Inflammatory macrophage treated with lipopolysaccharide for 1 hour (primary cell): ENCODE results near the gene ADGRF3.
A peak's percentile ranks its signal among the peaks of the same experiment; 100 is the strongest.
"Not testable (repeated sequence)": the region's sequence is repeated elsewhere in the genome, so short reads cannot be mapped to it uniquely, and the experiment has no call there.

Experiments used
- DNase-seq, 2 donors: peaks; one replicate each; pipeline ENCODE4 v3.0.0-alpha.2; 2020 to 2022

The ADGRF3 gene, protein sequence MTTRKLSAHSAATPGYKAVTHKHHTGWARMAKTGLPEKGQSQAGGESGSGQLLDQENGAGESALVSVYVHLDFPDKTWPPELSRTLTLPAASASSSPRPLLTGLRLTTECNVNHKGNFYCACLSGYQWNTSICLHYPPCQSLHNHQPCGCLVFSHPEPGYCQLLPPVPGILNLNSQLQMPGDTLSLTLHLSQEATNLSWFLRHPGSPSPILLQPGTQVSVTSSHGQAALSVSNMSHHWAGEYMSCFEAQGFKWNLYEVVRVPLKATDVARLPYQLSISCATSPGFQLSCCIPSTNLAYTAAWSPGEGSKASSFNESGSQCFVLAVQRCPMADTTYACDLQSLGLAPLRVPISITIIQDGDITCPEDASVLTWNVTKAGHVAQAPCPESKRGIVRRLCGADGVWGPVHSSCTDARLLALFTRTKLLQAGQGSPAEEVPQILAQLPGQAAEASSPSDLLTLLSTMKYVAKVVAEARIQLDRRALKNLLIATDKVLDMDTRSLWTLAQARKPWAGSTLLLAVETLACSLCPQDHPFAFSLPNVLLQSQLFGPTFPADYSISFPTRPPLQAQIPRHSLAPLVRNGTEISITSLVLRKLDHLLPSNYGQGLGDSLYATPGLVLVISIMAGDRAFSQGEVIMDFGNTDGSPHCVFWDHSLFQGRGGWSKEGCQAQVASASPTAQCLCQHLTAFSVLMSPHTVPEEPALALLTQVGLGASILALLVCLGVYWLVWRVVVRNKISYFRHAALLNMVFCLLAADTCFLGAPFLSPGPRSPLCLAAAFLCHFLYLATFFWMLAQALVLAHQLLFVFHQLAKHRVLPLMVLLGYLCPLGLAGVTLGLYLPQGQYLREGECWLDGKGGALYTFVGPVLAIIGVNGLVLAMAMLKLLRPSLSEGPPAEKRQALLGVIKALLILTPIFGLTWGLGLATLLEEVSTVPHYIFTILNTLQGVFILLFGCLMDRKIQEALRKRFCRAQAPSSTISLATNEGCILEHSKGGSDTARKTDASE

DNA sequence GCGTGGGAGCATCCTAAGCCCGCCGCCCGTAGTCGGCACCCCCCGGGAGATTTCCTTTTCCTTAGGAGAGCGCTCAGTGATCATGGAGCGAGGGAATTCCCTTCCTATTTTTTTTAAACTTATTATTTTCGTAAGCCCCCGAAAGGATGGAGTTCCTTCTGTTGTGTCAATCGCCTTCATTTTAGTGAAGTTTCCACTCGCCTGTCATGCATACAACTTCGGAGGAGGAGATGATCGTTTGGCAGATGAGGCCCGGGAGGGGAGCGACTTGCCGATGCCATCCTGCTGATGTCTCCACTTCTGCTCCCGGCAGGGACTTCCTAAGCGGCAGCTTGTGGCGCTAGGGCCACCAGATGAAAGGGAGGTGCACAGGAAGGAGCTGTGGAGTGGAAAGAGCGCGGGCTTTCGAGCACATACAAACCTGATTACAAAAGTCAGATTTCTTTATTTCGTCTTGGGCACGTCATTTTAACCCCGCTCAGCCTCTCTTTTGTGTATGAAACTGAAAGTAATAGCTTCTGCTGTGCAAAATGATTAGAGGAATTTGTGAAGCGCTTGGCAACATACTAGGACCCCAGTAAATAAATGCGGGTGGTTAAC, at the start of gene ADGRF3:
Gene ADGRF3 (minus strand): TSS at position 336 of the 600 bp plus-strand sequence. CDS start 555 bp downstream, outside the sequence.
- peak; percentile 60 to 67 for DNase-seq

DNA sequence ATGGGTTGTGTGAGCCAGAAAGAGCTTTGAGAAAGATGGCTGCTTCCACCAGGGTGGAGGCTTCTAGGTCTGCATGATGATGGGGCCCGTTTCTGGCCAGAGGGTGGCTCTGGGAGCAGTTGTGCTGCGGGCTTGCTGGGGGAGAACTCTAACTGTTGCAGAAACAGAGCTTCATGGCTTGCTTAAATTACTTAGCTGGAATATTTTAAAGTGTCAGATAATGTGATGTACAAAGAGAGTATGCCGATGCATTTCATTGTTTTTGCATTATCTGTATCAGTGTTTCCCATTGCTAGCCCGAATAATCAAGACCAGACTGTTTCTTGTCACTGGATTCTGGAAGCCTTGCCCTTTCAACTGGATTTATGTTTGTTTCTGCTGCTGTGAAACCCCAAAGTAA, 48.8 kb upstream of the ADGRF3 start:
- DNase-seq, result no peak

DNA sequence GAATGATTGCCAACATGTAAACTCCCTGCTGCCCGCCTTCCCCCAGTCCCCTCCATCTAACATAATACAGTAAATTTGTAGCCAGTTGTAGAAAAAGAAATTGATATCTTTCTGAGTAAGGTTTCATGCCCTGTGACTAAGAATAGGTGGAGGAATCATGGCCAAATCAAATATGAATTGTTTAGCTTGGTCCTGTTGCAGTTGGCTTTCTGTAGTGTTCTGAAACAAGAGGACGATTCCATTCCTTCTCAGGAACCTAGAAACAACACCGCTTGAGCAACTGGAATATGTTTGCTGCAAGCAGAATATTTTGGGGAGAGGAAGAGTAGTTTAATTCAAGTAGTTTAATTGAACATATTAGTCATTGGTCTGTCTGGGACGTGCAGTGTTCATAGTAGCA, 48.1 kb upstream of the ADGRF3 start:
- DNase-seq, result no peak

DNA sequence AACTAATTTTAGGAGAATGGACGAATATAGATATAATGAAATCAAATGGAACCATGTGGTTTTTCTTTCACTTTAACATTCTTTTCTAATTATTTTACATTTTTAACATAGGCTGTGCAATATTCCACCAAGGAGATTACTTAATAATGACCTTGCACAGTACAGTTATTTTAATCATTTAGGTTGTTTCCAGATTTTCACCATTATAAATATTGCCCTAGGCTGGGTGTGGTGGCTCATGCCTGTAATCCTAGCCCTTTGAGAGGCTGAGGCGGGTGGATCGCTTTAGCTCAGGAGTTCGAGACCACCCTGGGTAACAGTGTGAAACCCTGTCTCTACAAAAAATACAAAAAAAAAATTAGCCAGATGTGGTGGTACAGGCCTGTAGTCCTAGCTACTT, 40.6 kb upstream of the ADGRF3 start:
- DNase-seq, result no peak

DNA sequence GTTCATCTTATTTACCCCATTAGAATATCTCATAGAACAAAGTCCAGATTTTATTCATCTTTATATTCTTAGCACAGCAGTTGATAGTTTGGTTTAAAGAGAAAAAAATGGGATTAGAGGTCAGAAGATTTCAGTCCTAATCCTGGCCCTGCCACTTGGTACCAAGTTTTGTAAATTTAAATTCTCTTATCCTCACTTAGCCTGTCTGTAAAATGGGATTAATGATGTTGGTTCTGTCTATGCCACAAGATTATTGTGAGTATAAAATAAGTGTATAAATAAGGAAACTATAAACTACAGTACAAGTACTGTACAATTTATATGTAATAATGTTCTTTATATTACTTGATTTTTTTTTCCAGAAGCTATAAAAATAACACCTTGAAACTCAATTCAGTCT, 38.0 kb upstream of the ADGRF3 start:
- DNase-seq, result no peak

DNA sequence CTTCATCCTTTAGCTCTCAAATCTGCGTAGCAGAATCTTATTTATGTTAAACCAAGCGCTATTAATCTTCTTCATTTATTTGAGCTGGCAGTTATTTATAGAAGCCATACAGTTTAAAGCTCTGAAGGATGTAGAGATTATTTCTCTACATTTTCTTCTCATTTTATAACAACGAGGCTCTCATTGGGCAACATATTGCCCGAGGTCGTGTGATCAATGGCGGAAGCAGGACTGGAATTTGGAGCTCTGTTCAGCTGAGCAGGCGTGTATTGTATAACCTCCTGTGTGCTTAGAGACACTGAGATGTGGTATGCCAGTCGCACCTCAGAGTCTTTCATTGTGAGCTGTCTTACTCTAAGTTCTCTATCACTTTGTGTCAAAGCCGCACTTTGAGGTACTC, 37.6 kb upstream of the ADGRF3 start:
- DNase-seq, result no peak

DNA sequence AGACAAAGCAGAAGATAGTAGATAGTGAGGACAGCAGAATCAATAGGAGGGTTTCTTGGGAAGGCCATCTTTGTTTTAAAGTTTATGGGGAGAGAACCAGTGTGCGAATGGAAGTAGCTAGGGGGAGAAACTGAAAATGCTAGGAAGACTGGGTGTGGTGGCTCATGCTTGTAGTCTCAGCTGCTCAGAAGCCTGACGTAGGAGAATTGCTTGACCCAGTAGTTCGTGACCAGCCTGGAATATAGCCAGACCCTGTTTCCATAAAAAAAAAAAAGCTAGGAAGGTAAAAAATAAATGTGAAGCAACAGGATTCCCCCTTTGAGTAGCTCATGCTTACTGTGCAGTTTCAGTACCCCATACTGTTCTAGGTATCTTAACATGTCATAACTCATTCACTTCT, 36.0 kb upstream of the ADGRF3 start:
- DNase-seq, result no peak

DNA sequence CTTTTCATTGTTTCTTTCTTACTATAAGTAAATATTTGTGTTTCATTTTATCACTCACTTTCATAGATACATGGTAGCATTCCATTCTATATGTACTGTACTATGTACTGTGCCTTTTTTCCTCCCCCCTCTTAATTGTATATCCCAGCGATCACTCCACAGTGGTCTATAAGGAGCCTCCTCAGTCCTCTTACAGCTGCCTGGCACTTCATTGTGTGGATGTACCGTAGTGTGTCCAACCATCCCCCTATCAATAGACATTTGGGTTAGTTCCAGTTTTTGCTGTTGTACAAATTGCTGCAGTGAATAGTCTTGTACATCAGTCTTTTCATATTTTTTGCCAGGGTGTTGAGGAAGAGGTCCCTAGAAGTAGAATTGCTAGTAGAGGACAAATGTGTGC, 33.7 kb upstream of the ADGRF3 start:
- no peak for DNase-seq

DNA sequence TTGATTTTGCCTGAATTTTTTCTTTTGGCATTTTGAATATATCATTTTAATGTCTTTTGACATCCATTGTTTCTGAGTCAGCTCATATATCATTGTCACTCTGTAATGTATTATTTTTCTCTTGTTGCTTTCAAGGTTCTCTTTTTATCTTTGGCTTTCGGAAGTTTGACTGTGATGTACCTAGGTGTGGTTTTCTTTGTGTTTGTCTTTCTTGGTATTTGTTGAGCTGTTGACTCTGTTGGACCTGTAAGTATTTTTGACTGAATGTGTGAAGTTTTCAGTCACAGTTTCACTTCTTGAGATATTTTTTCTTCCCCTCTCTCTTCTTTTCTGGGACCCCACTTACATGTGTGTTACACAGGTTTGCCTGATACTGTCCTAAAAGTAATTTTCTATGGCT, 30.2 kb upstream of the ADGRF3 start:
- no peak for DNase-seq

DNA sequence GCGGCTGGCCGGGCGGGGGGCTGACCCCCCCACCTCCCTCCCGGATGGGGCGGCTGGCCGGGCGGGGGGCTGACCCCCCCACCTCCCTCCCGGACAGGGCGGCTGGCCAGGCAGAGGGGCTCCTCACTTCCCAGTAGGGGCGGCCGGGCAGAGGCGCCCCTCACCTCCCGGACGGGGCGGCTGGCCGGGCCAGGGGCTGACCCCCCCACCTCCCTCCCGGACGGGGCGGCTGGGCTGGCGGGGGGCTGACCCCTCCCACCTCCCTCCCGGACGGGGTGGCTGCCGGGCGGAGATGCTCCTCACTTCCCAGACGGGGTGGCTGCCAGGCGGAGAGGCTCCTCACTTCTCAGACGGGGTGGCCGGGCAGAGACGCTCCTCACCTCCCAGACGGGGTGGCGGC, 24.3 kb upstream of the ADGRF3 start:
- not testable (repeated sequence) for DNase-seq

DNA sequence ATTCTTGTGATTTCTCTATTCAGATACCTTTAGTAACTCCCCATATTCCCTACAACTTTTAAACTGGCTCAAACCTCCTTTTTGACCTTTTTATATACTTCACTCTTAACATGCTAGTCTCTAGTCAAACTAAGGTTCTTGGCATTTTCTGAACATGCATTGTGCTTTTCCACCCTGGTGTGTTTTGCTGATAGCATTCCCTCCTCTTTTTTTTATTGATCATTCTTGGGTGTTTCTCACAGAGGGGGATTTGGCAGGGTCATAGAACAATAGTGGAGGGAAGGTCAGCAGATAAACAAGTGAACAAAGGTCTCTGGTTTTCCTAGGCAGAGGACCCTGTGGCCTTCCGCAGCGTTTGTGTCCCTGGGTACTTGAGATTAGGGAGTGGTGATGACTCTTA, 23.1 kb upstream of the ADGRF3 start:
- DNase-seq, result not testable (repeated sequence)

DNA sequence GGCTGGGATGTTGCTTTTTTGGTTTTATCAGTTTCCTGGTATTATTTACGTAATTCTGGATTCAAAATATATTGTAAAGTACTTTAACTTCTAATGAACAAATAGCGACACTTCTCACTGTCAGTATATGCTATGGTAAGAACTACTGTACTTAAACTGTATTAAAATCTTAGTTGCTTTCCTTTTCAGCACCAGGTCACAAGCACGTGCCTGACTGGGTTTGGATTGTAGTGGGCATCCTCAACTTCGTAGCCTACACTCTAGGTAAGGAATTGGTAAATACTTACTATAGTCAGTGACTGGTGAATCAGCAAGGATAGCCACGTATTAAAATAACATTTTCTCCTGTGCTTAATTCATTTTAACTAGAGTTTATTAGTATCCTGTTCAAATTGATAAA, 20.4 kb upstream of the ADGRF3 start:
- no peak for DNase-seq

DNA sequence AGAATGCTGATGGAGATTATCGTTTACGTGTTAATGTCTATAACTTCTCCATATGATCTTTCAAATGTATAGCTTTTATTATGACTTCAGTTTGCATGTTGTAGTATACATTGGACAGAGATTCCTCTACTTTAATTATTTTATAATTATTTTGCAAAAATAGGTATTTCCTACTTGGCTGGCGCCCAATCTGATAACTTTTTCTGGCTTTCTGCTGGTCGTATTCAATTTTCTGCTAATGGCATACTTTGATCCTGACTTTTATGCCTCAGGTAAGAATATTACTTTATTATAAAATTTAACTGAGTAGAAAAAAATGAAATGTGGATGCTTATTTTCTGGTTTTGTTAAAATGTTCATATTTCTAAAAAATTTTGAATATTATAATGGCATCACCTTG, 18.1 kb upstream of the ADGRF3 start:
- DNase-seq, result no peak

DNA sequence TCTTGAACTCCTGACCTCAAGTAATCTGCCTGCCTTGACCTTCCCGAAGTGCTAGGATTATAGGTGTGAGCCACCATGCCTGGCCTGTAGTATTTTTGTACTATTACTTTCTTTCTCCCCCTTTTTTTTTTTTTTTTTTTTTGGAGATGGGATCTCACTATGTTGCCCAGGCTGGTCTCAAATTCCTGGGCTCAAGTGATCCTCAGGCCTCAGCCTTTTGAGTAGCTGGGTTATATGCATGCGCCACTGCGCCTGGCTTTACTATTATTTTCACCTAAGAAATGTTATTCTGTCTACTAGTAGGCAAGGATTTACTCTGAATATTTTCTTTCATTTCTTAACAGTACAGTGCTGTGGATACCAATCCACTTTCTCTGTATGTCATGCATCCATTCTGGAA, 17.4 kb upstream of the ADGRF3 start:
- no peak for DNase-seq

DNA sequence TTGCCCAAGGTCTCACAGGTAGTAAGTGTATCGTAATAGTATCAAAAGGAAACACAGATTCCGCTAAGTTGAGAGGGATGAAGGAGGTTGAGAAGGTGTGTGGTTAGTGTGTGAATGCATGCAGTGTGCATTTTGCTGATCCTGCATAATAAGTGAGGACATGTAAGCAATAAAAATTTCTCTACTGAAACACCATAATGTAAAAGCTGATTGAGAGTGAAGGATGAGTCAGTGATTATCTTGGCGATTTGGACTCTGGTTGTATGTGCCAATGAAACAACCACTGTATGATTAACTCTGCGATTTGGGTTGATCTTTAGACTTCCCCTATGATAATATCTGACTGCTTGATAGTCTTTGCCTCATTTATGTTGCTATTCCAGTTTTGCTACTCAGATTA, 16.7 kb upstream of the ADGRF3 start:
- DNase-seq, result no peak

DNA sequence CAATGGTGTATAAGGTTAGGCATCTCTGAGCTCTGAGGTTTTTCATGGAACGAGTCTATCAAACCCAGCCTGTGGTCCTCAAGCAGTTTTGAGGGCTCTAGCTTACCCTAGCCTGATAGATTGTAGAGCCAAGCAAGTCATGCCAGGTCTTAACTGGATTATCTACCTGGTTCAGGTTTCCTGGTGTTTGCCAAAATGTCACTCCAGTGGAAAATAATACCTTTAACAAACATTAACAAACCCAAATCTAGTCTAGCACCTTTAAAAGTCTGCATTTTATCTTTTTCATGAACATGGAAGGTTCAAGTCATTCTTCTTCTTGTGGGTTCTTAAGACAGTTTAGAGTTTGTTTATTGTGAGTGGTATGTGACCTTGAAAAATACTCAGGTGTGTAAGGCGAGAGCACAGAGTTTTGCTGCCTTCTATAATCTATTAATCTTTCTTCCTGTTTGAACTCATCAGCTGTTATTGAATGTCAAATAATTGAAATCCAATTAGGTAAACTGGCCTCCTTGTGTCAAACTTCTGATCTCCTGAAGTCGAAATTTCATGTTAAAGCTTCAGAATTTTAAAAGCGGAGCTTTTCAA, 13.4 kb upstream of the ADGRF3 start:
- no peak for DNase-seq

DNA sequence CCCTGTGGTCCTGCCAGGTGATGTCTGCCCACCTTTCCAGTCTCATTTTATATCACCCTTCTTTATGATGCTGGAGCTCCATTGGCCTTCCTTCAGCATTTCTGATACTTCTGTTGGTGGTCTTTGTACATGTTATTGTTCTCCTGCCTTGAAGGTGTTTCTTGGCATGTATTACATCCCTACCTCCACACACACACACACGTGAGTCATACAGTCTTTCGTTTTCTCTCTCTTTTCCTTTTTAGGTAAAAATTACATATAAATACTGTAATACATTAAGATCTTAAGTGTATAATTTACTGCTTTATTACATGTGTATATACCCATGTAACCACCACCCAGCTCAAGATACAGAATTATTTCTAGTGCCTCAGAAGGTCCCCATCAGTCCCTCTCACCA, 10.2 kb upstream of the ADGRF3 start:
- no peak for DNase-seq

DNA sequence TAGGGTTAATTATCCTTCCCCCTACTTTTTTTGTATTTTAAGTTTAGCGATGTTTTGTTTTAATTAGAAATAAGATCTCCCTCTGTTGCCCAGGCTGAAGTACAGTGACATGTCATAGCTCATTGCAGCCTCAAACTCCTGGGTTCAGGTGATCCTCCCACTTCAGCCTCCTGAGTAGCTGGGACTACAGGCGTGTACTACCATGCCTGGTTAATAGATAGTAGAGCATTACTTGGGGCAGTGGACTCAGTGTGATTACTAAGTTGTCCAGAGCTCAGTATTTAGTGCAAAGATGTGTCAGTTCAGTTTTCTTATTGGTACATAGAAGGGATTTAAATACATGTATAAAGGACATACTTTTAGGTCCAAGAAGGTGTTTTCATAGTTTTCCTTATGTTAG, 9.5 kb upstream of the ADGRF3 start:
- DNase-seq, result no peak

DNA sequence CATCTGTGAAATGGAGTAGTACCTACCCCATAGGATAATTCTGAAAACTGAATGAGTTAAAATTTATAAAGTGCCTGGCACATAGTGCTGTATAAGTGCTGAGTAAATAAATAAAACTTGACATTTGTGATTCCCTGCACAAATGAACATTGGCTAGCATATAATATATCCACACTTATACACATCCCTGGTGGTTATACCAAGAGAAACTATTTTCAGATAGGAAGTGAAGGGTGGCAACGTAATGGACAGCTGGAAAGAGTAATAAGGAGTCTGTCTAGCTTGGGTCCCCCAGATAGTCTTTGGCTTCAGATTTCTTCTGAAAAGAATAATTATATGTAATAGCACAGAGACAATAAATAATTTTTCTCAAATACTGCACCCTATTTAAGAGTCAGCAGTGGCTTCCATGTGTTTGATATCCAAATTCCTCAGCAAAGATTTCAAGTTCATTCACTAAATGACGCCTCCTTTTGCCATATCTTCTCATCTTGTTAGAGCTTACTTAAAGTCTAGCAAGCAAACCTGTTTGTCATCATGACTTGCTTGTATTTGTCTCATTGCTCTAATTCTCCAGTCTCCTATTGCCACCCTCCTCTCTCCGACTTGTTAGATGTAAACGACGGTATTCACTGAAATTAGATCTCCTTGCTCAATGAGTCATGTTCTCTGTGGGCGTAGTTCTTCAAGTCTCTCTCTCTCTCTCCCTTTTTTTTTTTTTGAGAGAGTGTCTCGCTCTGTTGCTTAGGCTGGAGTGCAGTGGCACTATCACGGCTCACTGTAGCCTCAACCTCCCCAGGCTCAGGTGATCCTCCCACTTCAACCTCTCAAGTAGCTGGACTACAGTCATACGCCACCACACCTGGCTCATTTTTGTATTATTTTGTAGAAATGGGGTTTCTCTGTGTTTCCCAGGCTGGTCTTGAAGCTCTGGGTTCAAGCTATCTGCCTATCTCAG, 8.7 kb upstream of the ADGRF3 start:
- peak; percentile 44 to 79 for DNase-seq

DNA sequence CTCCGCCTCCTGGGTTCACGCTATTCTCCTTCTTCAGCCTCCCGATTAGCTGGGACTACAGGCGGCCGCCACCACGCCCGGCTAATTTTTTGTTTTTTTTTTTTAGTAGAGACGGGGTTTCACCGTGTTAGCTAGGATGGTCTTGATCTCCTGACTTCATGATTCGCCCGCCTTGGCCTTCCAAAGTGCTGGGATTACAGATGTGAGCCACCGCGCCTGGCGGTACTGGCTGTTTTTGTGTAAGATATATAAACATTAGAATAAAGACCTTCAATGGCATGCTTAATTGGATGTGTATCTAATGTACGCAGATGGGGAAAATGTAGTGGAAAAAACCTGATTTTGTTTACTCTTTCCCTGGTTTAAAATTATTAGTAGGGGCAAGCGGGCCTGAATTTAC, 7.9 kb upstream of the ADGRF3 start:
- not testable (repeated sequence) for DNase-seq

DNA sequence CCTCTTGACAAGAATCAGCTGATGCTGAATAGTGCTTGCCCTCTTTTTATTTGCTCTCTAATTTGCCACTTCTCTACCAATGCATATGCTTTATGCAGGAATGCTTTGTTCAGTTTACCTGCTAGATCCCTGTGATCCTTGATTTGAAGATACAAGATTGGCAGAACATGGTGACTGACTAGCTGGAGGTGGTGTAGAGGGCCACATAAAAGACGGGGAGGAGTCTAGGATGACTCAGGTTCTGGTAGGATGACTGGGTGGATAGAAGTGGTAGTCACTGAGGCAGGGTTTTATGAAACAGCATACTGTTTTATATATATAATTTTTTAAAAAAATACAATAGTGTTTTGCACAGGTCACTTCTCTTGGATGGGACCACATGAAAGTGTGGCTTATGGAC, 6.3 kb upstream of the ADGRF3 start:
- DNase-seq, result peak; percentile 23 to 28
